ENCODE results near the gene SLC12A5. TPM values are rescaled to one million over a fixed set of nuclear protein-coding genes. Genes with fewer than 3 reads are reported as not detected.

Gene SLC12A5
- total RNA-seq, 2 donors from 2014 or later, result 0.61 TPM; not detected in 1

GRCh38 chr20:46013322-46013828 is 15.6 kb upstream of the SLC12A5 start:
- peaks cover 8% of the 10 kb centered on the region for H3K36me3 Mint-ChIP-seq (ENCODE audit: low read depth)
- H3K4me1 Mint-ChIP-seq, result peaks cover 22% of the 10 kb centered on the region
- H3K27me3 Mint-ChIP-seq, result peaks cover 50% of the 10 kb centered on the region
- ATAC-seq (replicated peaks), result no peak
- peak overlapping the region; percentile 78 for H3K4me3 Mint-ChIP-seq
- no peaks in the 10 kb centered on the region for H3K9me3 Mint-ChIP-seq
- no peak overlapping the region for H3K27ac Mint-ChIP-seq

- Mint-ChIP-seq H3K4me3 (peak overlapping the region; percentile 78), H3K9me3 (no peaks in the 10 kb centered on the region), H3K27ac (no peak overlapping the region), H3K36me3 (ENCODE audit: low read depth) (peaks cover 8% of the 10 kb centered on the region), H3K27me3 (peaks cover 51% of the 10 kb centered on the region), H3K4me1 (peaks cover 22% of the 10 kb centered on the region)
- peak; percentile 90 for ATAC-seq (replicated peaks)
Observed at GRCh38 chr20:46013829-46014516, 15.0 kb upstream of the SLC12A5 start.

GRCh38 chr20:46014517-46015396 is 14.3 kb upstream of the SLC12A5 start:
- no peak overlapping the region for H3K27ac Mint-ChIP-seq
- H3K27me3 Mint-ChIP-seq, result peaks cover 43% of the 10 kb centered on the region
- H3K4me1 Mint-ChIP-seq, result peaks cover 22% of the 10 kb centered on the region
- no peak for ATAC-seq (replicated peaks)
- no peaks in the 10 kb centered on the region for H3K9me3 Mint-ChIP-seq
- H3K4me3 Mint-ChIP-seq, result peak overlapping the region; percentile 78
- peaks cover 8% of the 10 kb centered on the region for H3K36me3 Mint-ChIP-seq (ENCODE audit: low read depth)

DNA sequence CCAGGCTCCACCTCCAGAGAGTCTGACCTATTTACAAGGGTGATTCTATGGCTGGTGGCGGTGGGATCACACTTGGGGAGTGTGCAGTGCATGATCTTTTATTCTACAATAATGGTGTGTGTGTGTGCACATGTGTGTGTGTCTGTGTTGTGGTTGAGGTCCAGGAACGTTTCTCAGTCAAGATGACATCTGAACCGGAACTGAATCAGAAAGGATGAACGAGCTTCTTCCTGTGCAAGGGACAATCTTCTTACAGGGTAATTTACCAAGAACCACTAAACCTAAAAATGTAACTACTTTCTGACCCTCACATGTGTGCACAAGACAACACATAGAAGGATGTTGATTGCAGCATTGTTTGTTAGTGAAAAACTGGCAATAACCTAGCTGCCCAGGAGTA is 11.7 kb upstream of the SLC12A5 start:
- H3K27ac Mint-ChIP-seq, result no peak overlapping the region
- H3K9me3 Mint-ChIP-seq, result no peaks in the 10 kb centered on the region
- no peak for ATAC-seq (replicated peaks)
- no peaks in the 10 kb centered on the region for H3K36me3 Mint-ChIP-seq (ENCODE audit: low read depth)
- H3K4me1 Mint-ChIP-seq, result peaks cover 13% of the 10 kb centered on the region
- H3K4me3 Mint-ChIP-seq, result no peak overlapping the region
- H3K27me3 Mint-ChIP-seq, result peaks cover 27% of the 10 kb centered on the region

DNA sequence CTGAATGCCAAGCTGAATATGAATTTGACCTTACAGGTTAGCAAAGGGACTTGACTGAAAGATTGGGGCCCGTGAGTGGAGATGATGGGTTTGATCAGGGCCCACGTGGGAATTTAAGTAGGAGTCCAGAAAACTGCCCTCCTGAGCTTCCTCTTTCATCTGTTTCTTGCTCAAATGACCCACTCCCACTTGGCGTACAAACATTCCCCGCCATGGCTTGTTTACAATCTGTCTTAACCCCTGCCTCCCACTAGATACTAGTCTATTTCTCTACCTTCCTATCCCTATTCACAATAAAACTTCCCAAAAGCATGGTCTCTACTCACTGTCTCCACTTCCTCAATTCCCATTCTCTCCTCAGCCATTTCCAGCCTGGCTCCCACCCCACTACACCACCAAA is 10.9 kb upstream of the SLC12A5 start:
- H3K9me3 Mint-ChIP-seq, result no peaks in the 10 kb centered on the region
- no peak overlapping the region for H3K4me3 Mint-ChIP-seq
- H3K27me3 Mint-ChIP-seq, result peaks cover 19% of the 10 kb centered on the region
- ATAC-seq (replicated peaks), result no peak
- H3K27ac Mint-ChIP-seq, result no peak overlapping the region
- H3K4me1 Mint-ChIP-seq, result peaks cover 13% of the 10 kb centered on the region
- H3K36me3 Mint-ChIP-seq (ENCODE audit: low read depth), result no peaks in the 10 kb centered on the region

DNA sequence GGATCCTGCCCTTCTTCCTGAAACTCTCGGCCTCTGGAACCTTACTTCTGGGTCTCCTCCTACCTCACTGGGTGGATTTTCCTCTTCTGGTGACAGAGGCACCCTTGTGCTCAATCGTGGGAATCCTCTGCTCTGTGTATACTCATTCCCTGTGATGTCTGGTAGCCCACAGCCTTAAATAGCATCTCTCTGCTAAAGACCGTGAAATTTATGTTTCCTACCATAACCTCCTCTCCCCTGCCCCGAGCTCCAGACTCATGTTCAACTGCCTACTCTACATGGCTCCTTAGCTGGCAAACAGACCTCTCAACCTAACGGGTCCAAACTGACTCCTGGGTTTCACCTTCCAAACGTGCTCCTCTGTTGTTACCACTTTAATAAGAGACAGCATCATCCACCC is 10.4 kb upstream of the SLC12A5 start:
- no peak for ATAC-seq (replicated peaks)
- Mint-ChIP-seq H3K27ac (no peak overlapping the region), H3K9me3 (no peaks in the 10 kb centered on the region), H3K27me3 (peaks cover 24% of the 10 kb centered on the region), H3K4me3 (no peak overlapping the region), H3K36me3 (ENCODE audit: low read depth) (no peaks in the 10 kb centered on the region), H3K4me1 (peaks cover 13% of the 10 kb centered on the region)

DNA sequence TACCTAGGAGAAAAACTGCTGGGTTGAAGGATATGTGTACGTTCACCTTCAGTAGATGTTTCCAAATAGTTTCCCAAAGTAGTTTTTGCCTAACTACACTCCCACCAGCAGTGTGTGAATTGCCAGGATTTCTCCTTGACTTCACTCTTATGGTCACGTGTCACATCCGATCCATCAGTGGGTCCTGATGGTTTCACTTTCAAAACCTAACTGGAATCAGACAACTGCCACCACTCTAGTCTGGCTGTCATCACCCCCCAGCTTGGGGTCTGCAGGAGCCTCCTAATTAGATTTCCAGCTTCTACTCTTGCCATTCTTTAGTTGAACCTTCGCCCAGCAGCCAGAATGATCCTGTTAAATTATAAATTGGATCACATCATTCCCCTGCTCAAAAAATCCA is 8.5 kb upstream of the SLC12A5 start:
- ATAC-seq (replicated peaks), result no peak
- H3K9me3 Mint-ChIP-seq, result no peaks in the 10 kb centered on the region
- no peaks in the 10 kb centered on the region for H3K36me3 Mint-ChIP-seq (ENCODE audit: low read depth)
- H3K27me3 Mint-ChIP-seq, result peaks cover 38% of the 10 kb centered on the region
- H3K27ac Mint-ChIP-seq, result no peak overlapping the region
- peak overlapping the region; percentile 70 for H3K4me3 Mint-ChIP-seq
- peaks cover 8% of the 10 kb centered on the region for H3K4me1 Mint-ChIP-seq

DNA sequence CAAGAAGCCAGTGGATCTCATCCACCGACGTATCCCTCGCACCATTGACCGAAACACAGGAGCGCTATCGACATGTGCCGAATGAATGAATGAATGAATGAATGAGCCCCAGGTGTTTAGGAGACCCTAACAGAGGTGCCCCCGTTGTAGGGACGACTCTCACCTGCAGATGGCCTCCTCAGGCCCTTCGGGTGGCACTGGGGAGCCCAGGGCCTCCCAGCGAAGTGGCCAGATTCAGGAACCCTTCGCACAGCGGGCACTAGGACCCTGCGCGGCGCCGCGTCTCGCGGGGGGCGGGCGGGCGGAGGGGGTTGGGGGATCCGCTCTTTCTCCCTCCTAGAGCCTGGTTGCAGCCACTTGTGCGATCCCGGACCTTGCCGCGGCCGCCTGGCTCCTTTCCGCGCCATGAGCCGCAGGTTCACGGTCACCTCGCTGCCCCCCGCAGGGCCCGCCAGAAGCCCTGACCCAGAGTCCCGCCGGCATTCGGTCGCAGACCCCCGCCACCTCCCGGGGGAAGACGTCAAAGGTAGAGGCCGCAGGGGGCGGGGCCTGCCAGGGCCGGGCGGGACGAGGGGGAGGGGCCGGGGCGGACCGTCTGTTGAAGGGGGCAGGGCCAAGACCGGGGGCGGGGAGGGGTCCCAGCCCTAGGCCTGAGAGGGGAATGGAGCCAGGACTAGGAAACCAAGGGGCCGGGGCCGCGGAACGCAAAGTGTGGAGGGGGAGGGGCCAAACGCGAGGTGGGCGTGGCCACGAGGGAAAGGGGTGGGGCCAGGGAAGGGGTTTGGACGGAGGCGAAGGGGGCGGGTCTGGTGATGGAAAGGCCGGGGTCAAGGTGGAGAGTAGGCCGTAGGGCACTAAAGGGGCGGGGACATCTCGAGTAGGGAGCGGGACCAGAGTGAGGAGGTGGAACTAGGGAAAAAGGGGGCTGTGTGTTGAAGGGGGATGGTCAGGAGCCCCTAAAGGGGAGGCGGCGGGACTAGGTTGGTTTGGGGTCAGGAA is 7.4 kb upstream of the SLC12A5 start:
- Mint-ChIP-seq H3K27ac (no peak overlapping the region), H3K4me3 (peak overlapping the region; percentile 70), H3K36me3 (ENCODE audit: low read depth) (no peaks in the 10 kb centered on the region), H3K9me3 (no peaks in the 10 kb centered on the region), H3K27me3 (peaks cover 35% of the 10 kb centered on the region), H3K4me1 (peaks cover 4% of the 10 kb centered on the region)
- ATAC-seq (replicated peaks), result peak; percentile 55

- Mint-ChIP-seq H3K36me3 (ENCODE audit: low read depth) (no peaks in the 10 kb centered on the region), H3K9me3 (no peaks in the 10 kb centered on the region), H3K27me3 (peaks cover 36% of the 10 kb centered on the region), H3K27ac (no peak overlapping the region), H3K4me3 (peak overlapping the region; percentile 70), H3K4me1 (peaks cover 4% of the 10 kb centered on the region)
- ATAC-seq (replicated peaks), result peak; percentile 74
Observed at GRCh38 chr20:46022411-46023147, 6.4 kb upstream of the SLC12A5 start.

GRCh38 chr20:46023148-46023484 is 5.9 kb upstream of the SLC12A5 start:
- Mint-ChIP-seq H3K27me3 (peaks cover 41% of the 10 kb centered on the region), H3K27ac (no peak overlapping the region), H3K4me3 (peak overlapping the region; percentile 70), H3K36me3 (ENCODE audit: low read depth) (no peaks in the 10 kb centered on the region), H3K9me3 (no peaks in the 10 kb centered on the region), H3K4me1 (peaks cover 4% of the 10 kb centered on the region)
- no peak for ATAC-seq (replicated peaks)

DNA sequence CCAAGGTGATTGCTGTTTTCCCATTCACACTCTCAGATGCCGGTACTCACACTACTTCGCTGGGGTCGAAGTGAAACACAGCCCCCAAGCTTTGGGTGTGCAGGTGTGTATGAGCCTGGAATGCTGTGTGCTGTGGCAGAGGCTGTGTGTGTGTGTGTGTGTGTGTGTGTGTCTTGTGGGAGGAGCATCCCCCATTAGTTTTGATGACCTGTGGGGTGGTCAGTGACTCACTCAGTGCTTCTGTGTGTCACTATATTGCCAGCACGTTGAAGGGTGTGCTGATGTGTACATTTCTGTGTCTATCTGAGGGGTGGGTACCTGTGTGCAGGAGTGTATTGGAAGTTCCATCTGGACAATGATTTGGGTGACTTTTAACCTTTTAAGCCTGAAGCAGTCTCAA is 5.0 kb upstream of the SLC12A5 start:
- Mint-ChIP-seq H3K4me3 (peak overlapping the region; percentile 70), H3K4me1 (peaks cover 4% of the 10 kb centered on the region), H3K36me3 (ENCODE audit: low read depth) (no peaks in the 10 kb centered on the region), H3K27me3 (peaks cover 40% of the 10 kb centered on the region), H3K9me3 (no peaks in the 10 kb centered on the region), H3K27ac (no peak overlapping the region)
- peak; percentile 18 for ATAC-seq (replicated peaks)

DNA sequence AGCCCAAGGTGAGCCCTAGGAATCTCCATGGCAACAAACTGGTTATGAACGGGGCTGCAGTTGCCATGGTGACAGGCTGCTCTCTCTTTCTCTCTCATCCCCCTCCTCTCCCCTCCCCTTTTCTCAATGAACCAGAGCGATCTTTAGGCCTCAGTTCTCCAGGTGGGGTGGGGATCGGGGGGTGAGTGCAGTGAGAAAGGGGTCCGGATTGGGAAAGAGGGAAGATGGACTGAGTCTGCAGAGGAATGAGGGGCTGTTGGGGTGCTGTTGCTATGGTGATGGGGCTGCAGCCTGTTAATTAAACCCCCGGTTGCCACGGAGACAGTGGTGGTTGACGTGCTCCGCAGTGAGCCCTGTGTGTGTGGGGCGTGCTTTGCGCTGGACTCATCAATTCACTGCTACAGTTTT is 3.6 kb upstream of the SLC12A5 start:
- Mint-ChIP-seq H3K27ac (no peak overlapping the region), H3K4me1 (peaks cover 4% of the 10 kb centered on the region), H3K36me3 (ENCODE audit: low read depth) (no peaks in the 10 kb centered on the region), H3K4me3 (no peak overlapping the region), H3K9me3 (no peaks in the 10 kb centered on the region), H3K27me3 (peaks cover 40% of the 10 kb centered on the region)
- no peak for ATAC-seq (replicated peaks)

DNA sequence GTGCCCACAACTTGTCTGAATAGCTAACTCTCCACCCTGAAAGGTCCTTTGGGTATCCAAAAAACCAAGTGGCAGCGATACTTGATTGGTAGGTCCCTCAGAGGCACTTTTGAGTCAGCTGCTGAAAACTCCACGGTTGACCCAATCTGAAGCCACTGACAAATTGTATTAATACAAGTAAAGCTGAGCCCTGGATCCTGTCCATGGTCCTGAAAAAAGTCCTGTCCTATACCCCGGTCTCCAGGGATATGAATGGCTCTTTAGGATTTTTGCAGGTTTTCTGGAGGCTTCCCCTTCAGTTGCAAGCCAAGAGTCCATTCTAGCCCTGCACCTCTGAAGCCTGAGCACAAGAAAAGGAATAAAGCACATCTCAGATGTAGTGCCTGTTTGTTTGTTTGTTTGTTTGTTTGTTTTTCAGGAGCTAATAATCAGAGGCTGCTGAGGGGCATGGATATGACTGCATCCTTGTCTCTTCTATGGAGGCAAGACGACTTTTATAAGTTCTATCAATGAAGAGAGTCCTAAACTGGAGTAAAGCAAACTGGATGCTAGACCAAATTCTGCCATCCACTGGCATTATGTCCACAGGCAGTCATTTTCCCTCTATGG is 1.7 kb upstream of the SLC12A5 start:
- Mint-ChIP-seq H3K4me1 (no peaks in the 10 kb centered on the region), H3K4me3 (no peak overlapping the region)

More for the DNA sequence above, 1.7 kb upstream of the SLC12A5 start:
- peaks cover 36% of the 10 kb centered on the region for H3K27me3 Mint-ChIP-seq
- H3K27ac Mint-ChIP-seq, result no peak overlapping the region
- H3K36me3 Mint-ChIP-seq (ENCODE audit: low read depth), result no peaks in the 10 kb centered on the region
- ATAC-seq (replicated peaks), result no peak
- H3K9me3 Mint-ChIP-seq, result no peaks in the 10 kb centered on the region

Data from activated T-helper 17 cell treated with anti-CD3 and anti-CD28 coated beads, Interleukin-2, amount 50 U/mL, for 72 hours (primary cell).